Ramos (cell line): Measurements from ENCODE around the gene AMDHD2.

Source experiments
- in situ Hi-C: fragments of 300-500 bp; cut with MboI; formaldehyde crosslinking; loops from one replicate; pipeline ENCODE4 v1.14.3; 2022; ENCODE audit warnings: low sequenced_read_pairs; ENCODE audit not compliant: unreplicated experiment

Gene AMDHD2

DNA sequence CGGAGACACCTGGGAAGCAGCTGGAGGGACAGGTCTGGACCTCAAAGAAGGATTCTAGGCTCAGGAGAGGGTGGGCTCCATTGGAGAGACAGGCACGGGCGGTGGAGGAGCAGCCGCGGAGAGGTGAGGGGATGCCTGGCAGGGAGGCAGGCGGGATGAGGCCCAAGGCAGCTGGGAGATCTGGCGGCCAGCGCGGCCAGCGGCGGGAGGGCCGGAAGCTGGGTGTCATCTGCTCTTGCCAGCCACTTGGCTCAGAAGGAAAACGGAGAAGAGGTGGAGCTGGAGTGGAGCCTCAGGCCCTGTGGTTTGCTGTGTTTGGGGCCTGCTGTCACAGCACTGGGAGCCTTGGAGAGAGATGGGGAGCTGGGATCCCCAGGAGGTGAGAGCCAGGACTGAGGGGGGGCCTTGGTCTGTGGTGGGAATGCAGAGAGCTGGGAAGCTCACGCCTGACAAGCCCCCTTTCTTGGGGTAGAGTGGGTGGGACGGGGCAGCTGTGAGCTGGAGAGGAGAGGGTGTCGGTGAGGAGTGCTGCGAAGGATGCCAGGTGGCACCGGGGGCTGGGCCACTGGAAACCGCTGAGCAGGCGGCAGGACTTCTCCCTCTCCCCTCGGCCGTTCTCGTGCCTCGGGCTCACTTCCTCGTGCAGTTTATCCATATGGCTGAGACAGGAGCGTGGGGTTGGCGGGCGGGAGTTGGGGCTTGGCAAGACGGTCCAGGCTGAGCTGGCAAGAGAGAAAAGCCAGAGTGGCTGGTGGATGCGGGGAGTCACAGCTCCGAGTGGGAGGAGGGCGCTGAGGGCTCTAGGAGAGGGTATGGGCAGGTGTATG is 37.2 kb upstream of the AMDHD2 start:
- in situ Hi-C loops, result no loop called here

GRCh38 chr16:2483939-2484897 is 36.0 kb upstream of the AMDHD2 start:
- in situ Hi-C loops, result no loop called here

DNA sequence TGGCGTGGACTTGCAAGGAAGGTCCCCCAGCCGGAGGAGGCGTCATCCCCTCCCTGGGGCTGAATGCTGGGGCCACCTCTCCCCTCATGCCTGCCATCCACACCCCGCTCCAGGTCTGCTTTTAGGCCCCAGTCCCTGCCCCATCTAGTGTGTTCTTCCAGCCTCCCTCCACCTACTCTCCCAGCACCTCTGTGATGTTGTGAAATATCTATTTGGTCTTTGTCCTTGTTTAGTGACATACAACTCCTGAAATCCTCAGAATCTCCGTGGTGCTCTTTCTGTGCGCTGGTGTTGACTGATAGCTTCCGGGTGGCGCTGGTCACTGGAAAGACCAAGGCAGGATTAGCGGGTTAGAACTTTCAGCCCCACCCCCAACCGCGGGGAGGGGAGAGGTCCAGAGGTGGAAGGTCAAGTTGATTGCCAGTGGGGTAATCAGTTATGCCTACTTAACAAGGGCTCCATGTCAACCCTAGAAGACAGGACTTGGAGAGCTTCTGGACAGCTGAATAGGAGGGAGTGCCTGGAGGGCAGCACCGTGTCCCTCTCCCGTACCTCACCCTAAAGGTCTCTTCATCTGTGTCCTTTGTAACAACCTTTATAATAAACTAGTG is 35.2 kb upstream of the AMDHD2 start:
- in situ Hi-C loops, result no loop called here

DNA sequence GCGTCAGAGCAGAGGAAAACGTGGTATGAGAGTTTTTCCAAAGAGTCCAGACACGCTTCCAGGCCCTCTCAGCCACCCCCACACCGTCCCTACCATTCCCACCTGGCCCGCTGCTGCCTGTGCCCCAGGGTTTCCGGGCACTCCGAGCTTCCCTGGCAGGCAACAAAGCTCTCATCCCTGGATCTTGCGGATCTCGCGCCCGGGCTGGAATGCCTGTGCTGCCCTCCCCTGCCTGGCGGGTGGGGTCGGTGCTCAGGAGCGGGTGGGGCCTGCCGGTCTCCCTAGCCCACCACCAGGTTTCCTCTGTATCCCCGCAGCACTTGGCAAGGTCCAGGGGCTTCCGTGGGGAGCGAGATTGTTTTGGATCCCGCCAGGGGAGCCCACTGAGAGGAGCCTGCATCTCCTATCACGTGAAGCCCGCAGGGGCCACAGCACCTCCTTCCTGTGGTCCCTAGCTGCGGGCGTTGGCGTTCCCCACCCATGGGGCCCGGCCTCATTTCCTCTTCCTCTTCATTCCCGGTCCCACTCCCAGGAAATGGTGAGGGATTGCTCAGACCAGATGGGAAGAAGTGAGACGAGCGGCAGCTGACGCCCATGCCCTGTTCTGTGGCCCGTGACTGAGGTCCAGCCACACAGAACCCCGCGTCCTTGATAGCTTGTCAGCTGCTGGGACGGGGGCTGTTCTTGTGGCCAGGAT is 34.2 kb upstream of the AMDHD2 start:
- in situ Hi-C loops, result no loop called here

GRCh38 chr16:2486645-2487516 is 33.3 kb upstream of the AMDHD2 start:
- in situ Hi-C loops, result no loop called here

- in situ Hi-C loops, result no loop called here
These were observed 32.7 kb upstream of the AMDHD2 start for GRCh38 chr16:2487517-2487842.

GRCh38 chr16:2487903-2488531 is 32.2 kb upstream of the AMDHD2 start:
- in situ Hi-C loops, result no loop called here

DNA sequence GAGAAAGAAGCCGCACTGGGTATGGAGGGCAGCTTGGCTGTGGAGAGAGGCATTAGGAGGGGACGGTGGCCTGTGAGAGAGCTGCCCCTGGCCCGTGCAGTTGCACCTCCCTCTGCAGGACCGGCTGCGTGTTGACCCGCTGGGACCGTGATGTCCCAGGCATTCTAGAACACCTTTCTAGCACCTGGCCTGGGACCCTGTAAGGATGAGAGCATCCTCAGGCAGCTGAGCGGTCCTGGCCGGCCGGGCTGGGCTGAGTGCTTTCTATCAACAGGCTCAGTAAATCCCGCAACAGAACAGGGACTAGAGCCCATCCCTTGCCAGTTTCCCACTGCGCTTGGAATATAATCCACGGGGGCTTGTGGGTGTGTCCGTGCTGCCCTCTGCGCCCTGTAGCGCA is 30.6 kb upstream of the AMDHD2 start:
- in situ Hi-C loops, result no loop called here

GRCh38 chr16:2490190-2491105 is 29.7 kb upstream of the AMDHD2 start:
- in situ Hi-C loops, result no loop called here

DNA sequence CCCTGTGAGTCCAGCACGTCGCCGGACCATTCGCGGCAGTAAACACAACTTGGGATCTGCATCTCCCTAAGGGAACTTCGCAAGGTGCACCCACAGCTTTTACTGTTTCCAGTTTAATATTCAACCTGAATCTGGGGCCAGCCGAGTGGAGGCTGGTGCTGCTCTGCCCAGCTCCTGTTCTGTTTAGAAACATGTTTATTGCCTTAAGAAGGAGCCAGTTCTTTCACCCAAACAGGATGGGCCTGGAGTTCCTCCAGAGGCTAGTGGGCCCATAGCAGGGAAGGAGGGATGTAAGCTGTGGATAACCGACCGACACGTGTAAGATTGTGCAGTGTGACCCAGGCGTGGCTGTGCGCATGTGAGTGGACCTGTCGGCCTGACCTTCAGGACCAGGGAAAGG is 27.9 kb upstream of the AMDHD2 start:
- in situ Hi-C loops, result no loop called here

- in situ Hi-C loops, result no loop called here
These were observed 26.6 kb upstream of the AMDHD2 start for GRCh38 chr16:2493605-2494004.

DNA sequence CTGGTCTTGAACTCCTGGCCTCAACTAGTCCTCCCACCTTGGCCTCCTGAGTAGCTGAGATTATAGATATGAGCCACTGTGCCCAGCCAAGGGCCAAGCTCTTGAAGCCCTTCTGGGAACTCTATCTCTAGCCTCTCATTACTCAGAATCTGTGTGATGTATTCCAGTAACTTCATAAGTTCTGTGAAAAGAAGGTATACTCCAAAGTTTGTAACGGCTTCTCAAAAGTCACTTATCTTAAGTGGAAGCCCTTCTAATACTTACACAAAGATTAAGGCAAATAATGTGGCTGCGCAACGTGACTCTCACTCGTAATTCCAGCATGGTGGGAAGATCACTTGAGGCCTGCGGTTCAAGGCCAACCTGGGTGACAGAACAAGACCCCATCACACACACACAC is 25.6 kb upstream of the AMDHD2 start:
- in situ Hi-C loops, result no loop called here

- in situ Hi-C loops, result no loop called here
These were observed 25.1 kb upstream of the AMDHD2 start for GRCh38 chr16:2495041-2495440.

- in situ Hi-C loops, result no loop called here
These were observed 23.7 kb upstream of the AMDHD2 start for GRCh38 chr16:2496223-2497115.

DNA sequence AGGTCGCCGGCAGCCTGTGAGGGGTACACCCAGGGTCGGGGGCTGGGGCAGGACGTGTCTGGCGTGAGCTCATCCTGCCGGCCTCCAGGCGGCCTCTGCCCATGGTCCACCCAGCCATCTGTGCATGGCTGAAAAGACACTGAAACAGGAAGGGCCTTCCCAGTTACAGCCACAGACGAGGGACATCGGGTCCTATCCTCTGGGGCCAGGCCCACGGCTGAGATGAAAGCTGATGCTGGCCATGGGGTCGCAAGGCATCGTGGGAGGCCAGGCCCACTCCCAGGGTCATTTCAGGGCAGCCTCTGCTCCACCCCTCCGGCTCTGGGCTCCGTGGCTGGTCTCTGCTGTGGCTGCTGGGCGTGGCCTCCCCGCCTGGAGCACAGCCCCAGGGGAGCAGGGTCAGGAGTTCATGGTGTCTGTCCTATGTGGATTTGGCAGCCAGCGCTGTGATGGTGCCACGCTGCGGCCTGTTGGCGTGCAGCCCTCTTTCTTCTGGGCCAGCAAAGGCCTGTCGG is 23.0 kb upstream of the AMDHD2 start:
- in situ Hi-C loops, result no loop called here

DNA sequence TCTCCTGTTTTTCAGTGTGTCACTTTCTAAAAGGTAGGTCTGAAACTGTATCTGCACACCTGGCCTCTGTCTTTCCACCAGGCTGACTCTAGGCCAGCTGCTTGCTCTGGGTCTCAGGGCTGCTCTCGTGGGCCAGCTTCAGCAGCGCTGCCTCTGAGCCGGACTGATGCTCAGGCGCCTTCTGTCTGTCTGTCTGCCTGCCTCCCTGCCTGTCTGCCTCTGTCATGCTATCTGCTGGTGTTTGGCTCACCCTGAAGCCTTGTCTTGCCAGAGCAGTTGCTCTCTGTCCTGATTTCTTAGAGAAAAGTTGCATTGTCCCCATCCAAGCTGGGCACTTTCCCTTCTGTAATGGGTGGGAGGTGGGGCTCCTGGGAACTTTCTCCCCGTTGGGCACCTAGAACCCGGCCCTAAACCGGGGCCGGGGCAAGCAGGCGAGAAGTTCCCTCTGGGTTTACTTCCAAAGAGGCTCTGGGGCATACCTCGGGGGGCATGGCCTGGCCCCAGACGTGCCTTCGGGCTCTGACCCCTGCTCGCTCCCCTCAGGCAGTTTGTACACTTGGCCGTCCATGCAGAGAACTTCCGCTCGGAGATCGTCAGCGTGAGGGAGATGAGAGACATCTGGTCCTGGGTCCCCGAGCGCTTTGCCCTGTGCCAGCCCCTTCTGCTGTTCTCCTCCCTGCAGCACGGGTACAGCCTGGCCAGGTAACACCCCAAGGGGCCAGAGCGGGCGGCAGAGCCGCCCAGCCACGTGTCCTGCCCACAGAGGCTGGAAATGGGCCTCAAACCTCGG is 22.3 kb upstream of the AMDHD2 start:
- in situ Hi-C loops, result no loop called here
